Skin epidermis (tissue), 12 donors: ENCODE data around the gene NBPF1.
"Not testable (repeated sequence)": the region's sequence is repeated elsewhere in the genome, so short reads cannot be mapped to it uniquely, and the experiment has no call there.

Experiments used
- H3K27ac ChIP-seq, 21 experiments: fragments of 200-600 bp; sonication (generic) in 11 of 21; one replicate each; pipeline ENCODE4 v1.5.0; 2020; ENCODE audit warnings: mild to moderate bottlenecking in 3 of 21, inconsistent platforms in 2 of 21, moderate library complexity in 2 of 21
- H3K4me3 ChIP-seq, 7 experiments: fragments of 200-600 bp; sonication (generic) in 2 of 7; one replicate each; pipeline ENCODE4 v1.5.0; 2020; ENCODE audit warnings: inconsistent platforms in 2 of 7, mild to moderate bottlenecking in 2 of 7, moderate library complexity in 1 of 7

The NBPF1 gene

DNA sequence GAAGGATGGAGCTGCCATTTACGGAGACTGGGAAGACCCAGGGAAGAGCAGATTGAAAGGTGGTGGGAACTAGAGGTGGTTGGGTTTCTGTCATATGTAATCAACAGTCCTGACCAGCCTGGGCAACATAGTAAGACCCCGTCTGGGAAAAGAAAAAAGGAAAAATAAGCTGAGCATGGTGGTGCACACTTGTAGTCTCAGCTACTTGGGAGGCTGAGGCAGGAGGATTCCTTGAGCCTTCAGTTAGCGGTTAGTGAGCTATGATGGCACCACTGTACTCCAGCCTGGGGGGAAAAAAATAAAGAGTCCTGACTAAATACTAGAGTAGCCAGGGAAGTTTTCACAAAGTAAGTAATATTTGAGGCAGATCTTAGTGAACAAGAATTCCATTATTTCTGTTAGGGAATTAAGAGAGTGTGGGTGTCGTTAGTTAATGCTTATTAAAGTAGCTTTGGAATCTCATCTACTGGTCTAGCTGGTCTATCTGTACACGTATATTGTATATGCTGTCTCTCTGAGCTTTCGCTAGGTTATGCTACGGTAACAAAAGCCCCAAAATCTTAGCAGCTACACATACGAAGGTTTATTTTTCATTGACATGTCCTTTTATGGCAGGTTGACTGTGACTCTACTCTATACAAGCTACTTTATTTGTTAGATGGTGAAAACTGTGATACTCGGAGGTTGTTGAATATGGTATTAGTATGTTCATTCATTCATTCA is 4.4 kb downstream of the NBPF1 start:
- Histone ChIP-seq H3K4me3 (no peak overlapping the region), H3K27ac (no peak overlapping the region)

DNA sequence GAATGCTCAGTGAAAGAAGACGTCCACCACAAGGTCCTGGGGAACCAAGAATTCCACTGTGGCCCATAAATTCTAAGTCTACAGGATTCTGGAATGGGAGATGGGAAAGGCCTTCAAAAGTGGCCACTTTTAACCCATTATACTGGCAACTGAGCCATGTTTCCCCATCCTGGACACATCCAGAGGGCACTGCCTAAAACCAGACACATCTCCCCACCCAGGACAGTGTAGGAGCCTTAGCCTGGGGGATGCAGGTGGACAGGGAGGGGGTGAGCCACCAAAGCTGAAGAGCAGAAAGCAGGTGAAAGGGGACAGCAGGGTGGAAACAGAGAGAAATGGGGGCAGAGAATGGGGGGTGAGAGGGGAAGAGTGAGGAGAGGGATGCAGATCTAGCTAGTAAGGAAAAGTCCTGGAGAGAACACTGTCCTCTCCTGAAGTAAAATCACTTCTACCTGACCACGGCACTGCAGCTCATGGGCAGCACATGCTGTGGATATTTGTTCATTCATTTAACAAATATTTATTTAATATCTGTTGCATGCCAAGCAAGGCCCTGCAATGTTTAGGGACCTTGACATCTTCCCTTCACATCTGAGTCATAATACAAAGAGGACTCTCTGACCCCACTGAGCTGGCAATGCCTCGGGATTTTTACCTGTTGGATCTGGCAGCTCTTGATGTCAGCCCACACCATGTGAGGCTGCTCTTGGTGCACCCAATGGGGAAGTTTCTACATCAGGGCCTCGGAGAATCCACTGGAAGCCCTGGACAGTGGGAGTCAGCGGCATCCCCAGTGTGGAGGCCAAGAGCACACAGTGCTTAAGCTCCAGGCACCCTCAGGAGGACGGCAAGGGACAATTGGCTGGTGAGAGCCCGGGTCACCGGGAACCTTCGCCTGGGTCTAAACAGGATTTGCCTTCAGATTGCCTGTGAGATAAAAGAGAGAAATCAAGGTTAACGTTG is 5.2 kb downstream of the NBPF1 start:
- not testable (repeated sequence) for H3K4me3 ChIP-seq, H3K27ac ChIP-seq

DNA sequence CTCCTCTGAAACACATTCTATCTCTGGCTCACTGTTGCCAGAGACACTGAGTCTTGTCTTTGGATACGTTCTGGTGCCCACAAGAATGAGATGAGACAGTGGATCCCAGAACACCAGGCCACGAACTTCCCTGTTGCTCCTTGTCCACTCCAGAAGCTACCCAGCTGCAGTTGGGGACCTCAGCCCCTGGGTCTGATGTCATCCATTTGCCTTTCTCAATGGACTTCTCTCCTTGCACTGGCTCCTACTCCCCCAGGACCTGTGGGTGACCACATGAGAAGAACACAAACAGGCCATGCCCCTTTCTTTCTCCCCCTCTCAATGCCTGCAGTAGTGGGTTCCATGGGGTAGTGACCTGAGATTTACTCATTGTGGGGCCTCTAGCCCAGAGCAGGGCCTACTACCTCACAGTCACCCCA is 5.9 kb downstream of the NBPF1 start:
- no peak overlapping the region for H3K27ac ChIP-seq
- no peak overlapping the region for H3K4me3 ChIP-seq

DNA sequence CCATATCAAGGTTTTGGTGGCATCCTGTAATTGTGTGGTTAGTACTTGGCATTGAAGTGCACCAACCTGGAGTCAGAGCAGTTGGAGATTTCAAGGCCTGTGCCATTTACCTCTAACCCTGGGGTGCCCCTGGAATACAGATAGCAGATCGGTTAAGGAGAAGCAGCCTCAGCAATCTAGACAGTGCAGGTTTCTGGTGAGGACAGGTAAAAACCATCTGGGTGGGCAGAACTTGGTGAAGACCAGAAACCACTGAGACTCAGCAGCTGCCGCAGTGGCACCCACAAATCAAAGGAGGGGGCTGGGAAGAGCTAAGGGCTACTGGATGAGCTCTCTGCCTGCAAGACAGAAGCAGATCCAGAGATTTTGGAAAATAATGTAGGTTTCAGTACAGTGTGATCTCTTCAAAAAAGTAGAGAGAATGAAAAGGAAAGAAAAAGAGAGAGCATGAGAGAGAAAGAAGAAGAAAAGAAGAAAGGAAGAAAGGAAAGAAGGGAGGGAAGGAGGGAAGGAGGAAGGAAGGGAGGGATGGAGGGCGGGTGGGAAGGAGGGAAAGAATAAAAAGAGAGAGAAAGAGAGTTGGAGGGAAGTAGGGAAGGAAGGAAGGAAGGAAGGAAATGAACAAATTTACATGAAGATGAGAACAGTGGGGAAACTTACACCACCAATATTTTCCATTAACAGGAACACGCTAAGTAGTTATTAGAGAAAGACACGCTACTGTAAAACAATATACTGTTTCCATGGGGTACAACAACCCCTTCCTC is 6.5 kb downstream of the NBPF1 start:
- H3K4me3 ChIP-seq, H3K27ac ChIP-seq: not testable (repeated sequence)

DNA sequence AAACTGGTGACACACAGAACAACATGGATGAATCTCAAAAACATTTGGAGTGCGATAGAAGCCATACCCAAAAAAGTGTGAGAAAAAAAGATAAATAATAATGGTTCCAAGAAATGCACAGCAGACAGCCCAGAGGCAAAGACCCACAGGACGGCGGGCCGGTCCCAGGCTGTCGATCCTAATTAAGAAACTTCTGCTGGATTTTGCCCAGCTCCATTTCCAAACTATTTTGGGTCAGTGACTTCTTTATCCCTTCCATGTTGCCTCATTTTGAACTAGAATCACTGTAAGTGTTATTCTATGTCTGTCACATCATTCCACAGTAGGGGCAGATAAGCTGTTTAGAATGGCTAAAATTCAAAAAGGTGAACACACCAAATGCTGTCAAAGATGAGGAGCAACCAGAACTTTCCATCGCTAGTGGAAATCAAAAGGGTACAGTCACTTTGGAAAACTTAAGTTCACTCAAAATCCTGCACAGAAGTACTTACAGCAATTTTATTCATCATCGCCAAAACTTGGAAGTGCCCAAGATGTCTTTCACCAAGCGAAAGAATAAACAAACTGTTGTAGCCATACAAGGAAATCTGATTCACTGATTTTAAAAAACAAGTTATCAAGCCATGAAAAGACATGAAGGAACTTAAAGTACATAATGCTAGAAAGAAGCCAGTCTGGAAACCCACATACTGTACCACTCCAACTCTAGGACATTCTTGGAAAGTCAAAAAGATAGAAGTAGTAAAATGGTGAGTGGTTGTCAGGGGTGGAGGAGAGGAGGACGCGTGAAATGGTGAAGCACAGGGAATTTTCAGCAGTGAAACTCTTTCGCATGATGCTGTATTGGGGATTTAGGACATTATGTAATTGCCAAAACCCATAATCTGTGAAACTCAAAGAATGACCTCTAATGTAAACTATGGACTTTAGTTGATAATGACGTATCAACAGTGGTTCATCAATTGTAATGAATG is 7.5 kb downstream of the NBPF1 start:
- H3K4me3 ChIP-seq, result no peak overlapping the region
- H3K27ac ChIP-seq, result no peak overlapping the region

DNA sequence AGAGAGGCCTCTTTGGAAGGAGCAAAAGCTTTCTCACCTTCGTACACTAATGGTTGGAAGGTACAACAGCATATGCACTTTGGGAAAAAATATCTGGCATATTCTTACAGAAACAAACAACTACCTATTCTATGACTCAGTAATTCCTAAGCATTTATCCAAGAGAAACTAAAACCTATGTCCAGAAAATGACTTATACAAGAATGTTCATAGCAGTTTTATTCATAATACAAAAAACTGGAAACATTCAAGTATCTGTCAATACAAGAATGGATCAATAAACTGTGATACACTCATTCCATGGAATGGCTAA is 8.2 kb downstream of the NBPF1 start:
- Histone ChIP-seq H3K4me3 (no peak overlapping the region), H3K27ac (no peak overlapping the region)

DNA sequence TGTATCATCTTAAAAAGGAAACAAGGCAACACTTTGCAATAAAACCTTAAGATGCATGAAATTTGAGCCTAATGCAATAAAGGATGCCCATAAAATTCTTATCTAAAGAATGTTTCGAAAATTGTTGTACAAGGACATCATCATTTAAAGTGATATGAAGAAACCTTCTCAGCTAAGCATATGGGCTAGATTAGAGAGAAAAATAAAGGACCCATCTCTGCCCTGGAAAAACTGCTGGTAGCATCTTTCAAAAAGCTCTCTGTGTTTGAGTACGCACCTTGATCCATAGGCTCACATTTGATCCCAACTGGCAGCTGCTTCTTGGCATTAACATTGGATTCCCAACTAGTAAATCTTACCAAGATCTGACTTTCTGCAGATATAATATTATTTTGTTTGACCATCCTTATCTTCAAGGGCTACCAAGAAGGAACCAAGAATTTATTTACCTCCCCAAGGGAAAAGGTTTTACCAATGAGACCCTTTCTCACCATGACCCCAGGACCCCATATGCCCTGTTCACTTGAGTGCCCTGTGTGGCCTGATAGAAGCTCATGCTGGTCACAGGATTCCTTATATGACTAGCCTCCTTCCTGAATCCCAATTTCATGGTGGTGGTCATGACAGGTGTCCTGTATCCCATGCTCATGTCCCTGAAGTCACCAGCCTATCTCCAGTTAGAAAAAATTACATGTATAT is 8.7 kb downstream of the NBPF1 start:
- not testable (repeated sequence) for H3K27ac ChIP-seq, H3K4me3 ChIP-seq

DNA sequence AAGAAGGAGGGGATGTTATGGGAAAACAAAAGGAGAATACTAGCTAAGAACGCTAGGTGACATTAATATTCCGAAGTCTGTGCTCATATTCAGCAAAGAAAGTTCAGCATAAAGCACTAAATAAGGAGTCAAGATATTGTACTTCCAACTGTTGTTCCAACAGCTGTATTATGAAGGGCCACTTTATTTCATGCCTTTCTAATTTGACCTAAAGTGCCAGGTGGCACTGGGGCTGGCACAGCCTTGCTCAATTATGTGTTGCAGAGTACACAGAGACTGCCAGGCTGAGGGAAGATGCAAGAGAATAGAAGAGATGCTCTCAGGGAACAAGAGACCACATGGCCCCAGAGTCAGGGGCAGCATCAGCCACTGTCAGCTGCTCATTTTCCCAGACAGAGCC is 9.7 kb downstream of the NBPF1 start:
- not testable (repeated sequence) for H3K4me3 ChIP-seq, H3K27ac ChIP-seq

DNA sequence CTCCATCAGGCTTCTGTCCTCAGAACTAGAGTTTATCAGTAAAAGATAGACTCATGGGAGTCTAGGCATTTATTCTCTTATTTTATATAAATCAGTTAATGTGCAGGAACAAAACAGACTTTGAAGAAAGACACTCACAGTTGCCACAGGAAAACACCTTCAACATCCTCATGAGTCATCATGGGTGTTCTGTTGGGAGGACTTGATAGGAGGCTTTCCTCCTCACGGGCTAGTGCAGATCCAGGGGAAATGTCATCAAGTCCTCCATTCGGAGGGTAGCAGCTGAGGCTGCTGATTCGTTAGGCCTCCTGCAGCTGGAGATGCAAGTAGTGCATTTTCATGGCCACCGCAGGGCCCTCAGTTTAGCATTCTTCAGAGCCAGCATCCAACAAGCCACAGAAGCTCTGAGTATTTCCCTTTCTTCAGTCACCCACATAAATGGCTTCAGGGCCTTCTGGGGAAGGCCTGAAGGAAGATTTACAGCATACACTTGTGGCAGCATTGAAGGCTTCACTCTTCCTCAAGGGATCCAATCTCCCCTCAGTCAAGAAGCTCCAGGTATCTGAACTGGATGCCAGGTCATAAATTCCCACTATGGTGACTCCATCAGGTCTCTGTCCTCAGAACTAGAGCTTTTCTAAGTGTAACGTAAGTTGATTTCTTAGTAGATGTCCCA is 10.9 kb downstream of the NBPF1 start:
- not testable (repeated sequence) for H3K4me3 ChIP-seq, H3K27ac ChIP-seq

DNA sequence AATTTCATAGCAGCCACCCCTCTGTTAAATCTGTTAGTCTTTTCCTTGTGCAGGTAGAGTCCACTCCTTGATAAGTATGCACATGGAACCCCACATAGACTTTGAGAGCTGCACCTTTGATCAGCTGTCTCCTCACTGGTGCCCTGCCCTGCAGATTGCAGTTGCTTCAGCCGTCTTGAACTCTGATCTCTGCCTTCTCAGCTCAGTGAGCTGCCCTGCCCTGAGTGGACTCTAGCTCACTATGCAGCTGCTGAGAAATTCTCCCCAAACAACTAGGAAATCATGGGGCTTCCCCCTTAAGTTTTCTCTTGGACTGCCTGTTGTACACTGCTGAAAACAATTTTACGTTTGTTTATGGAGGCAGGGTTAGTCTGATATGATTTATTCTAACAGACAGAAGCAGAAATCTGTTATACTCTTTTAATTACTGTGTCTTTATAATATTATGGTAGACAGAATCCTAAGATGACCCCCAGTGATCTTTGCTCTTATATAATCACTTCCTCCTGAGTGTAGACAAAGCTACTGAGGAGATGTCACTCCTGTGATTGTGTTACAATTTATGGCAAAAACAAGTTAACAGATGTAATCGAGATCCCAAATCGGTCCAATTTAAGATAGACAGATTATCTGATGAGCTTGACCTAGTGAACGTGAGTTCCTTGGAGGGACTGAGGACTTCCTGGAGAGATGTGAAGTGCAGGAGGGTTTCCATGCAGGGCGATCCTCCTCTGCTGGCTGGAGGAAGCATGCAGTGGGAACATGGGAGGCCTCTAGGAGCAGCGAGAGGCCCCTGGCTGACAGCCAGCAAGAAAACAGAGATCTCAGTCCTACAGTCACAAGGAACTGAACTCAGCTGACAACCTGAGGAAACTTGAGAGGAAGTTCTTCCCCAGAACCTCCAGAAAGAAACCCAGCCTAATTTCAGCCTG is 12.2 kb downstream of the NBPF1 start:
- not testable (repeated sequence) for H3K4me3 ChIP-seq, H3K27ac ChIP-seq

DNA sequence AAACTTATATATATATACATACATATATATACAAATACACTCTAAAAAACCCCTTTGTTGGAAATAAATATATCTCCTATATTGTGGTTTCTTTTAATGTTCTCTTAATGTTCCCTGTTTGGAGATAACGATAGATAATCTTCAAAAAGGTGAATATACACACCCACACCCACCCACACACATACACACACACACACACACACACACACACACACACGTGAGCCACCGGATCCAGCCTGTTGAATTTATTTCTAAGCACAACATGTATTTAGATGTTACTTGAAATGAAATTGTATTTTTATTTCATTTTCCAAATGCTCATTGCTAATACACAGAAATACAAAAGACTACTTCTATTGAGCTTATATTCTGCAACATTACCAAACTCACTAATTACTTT is 14.0 kb downstream of the NBPF1 start:
- H3K4me3 ChIP-seq, H3K27ac ChIP-seq: not testable (repeated sequence)

DNA sequence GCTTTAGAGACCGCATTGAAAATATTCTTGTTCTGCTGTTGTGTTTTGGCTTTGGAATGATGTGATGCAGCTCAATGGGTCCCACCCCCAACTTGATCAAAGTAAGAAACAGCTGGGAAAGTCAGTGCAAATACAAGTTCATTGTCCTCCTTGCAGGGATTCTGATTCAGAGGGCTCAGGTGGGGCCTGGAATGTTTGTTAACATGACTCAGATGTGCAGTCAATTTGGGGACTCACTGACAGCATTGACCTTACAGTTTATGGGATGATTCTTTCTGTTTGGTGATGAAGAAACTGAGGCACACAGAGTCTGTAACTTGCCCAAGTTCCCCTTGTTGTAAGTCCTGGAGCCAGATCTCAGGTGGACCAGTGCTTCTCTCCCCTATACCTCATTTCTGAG is 18.1 kb downstream of the NBPF1 start:
- H3K27ac ChIP-seq, H3K4me3 ChIP-seq: not testable (repeated sequence)

DNA sequence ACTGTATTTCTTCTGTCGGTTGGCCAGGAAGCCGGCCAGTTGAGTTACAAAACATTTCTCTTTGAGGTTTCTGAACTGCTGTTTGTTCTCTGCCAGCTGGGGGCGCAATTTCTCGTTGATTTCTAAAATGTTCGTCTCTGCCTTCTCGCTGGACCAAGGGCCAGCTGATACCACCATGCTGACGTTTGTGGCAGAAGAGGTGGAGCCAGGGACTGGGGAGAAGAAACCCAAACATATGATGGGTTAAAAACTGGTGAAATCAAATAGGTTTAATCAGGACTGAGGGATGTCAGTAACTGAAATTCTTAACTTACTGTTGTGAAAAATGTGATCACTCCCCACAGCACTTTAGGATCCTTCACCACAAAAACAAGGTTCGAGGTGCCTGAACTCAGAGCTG is 21.5 kb downstream of the NBPF1 start:
- not testable (repeated sequence) for H3K4me3 ChIP-seq, H3K27ac ChIP-seq

DNA sequence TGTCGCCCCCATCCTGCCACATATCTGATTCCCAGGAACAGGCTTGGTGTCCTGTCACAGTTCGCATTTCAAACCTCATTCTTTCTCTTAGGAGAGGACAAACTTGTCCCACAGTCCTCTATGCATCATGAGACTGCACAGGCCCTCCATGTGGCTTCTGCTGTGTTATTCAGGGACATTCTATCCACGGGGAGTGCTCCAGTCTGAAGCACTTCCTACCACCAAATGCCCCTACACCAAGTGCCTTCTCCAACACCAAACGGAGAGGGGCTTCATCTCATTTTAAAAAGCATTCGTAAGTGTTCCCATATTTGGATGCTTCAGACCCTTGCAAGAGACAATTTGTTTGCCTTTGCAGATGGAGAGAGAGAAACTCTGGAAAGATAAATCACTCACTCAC is 25.3 kb downstream of the NBPF1 start:
- not testable (repeated sequence) for H3K4me3 ChIP-seq, H3K27ac ChIP-seq

DNA sequence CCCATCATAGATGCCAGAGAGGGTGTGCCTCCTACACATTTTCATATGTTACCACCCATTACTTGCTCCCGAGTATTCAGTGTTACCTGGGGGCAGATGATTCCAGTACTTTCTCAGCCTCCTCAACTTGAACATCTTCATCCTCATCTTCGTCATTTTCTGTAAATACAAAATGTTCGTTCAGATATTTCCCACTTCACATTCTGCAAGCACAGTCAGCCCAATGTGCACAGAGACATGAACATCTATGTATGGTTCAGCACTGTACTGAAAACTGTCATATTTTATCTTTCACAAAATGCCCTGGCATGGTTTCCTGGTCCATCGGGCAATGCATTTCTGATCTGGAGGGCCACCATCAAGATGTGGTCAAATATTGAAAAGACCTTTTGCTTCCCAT is 25.7 kb downstream of the NBPF1 start:
- not testable (repeated sequence) for H3K27ac ChIP-seq, H3K4me3 ChIP-seq

DNA sequence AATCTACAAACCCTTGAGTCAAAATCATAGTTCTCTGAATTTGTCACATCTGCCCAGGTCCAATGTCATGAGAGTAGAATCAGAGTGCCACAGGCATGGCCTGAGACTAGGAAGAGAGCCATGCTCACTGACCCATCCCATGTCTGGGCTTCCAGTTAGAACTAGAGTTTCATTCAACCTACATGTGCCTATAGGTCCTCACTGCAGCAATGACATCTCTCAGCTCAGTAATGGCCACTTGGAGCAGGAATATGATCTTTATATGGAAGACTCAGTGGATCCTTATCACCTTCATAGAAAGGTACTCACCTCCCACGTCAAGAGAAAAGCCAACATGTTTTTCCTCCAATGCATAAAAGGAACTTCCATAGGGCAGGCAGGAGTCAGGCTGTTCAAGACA is 48.0 kb downstream of the NBPF1 start:
- not testable (repeated sequence) for H3K4me3 ChIP-seq, H3K27ac ChIP-seq

DNA sequence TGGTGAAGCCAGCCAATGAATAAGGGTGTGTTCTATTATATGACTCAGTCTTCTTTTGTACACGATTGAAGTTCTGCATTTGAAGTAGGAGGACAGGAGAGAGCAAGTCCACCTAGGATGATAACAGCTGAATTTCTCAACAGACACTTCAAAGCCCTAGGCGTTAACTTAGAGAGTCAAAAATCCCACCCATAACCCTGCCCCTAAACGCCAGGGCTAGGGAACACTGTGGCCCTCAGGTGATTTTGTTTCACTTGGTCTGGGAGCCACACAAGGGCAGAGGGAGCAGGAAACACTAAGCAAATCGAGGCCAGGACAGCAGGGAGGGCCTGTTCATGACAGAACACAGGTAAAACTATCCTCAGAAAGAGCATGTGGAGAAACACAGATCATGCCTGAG is 52.3 kb downstream of the NBPF1 start:
- not testable (repeated sequence) for H3K4me3 ChIP-seq, H3K27ac ChIP-seq
